OCI-LY7 (cell line): ENCODE data around the gene FAM171A1. TPM values are rescaled to one million over a fixed set of nuclear protein-coding genes. Genes with fewer than 3 reads are reported as not detected.

Experiments used
- BruUV-seq: library from RNA; stranded (reverse); fragments of 400-500 nt; replicated peaks from 2 replicates; lab custom pipeline; 2021; lab: Mats Ljungman, UMichigan
- CTCF ChIA-PET: fragments of 300-600 bp; sonication (Branson Sonifier 250); formaldehyde crosslinking; loops from one replicate; lab custom pipeline; 2022; ENCODE audit warnings: antibody characterized with exemption; ENCODE audit not compliant: unreplicated experiment; lab: Charles Lee
- POLR2A ChIA-PET: fragments of 300-600 bp; sonication (Branson Sonifier 250); formaldehyde crosslinking; loops from one replicate; lab custom pipeline; 2022; ENCODE audit warnings: antibody characterized with exemption; lab: Charles Lee
- DNase-seq: peaks from one replicate; pipeline ENCODE4 v3.0.0-alpha.2; 2015; ENCODE audit warnings: low spot score
- H2AFZ ChIP-seq: fragments of 200-600 bp; sonication (generic), shearing (Covaris generic); 2 replicates; pipeline ENCODE4 v1.6.1; 2014; ENCODE audit warnings: mild to moderate bottlenecking, antibody characterized with exemption, low read length, moderate library complexity
- H3K27ac ChIP-seq: fragments of 200-600 bp; sonication (generic); 2 replicates; pipeline ENCODE4 v1.5.1; 2014; ENCODE audit warnings: mixed run types, low read depth, mild to moderate bottlenecking, moderate library complexity, low read length, inconsistent platforms; ENCODE audit not compliant: poor library complexity, severe bottlenecking
- H3K36me3 ChIP-seq: fragments of 200-600 bp; sonication (generic); 2 replicates; pipeline ENCODE4 v1.6.1; 2014; ENCODE audit warnings: mild to moderate bottlenecking, antibody characterized with exemption, low read length, moderate library complexity, mixed read lengths; ENCODE audit not compliant: insufficient read depth
- H3K4me1 ChIP-seq: fragments of 200-600 bp; sonication (generic); 2 replicates; pipeline ENCODE4 v1.5.1; 2014; ENCODE audit warnings: mild to moderate bottlenecking, low read length; ENCODE audit not compliant: insufficient read depth, poor library complexity, severe bottlenecking
- H3K4me2 ChIP-seq: fragments of 200-600 bp; sonication (generic); 2 replicates; pipeline ENCODE4 v1.6.1; 2014; ENCODE audit warnings: mild to moderate bottlenecking, low read length
- H3K4me3 ChIP-seq: fragments of 200-600 bp; sonication (generic); 2 replicates; pipeline ENCODE4 v1.5.1; 2014; ENCODE audit warnings: mild to moderate bottlenecking, low read depth, low read length; ENCODE audit not compliant: poor library complexity, severe bottlenecking
- H3K79me2 ChIP-seq: fragments of 200-600 bp; sonication (generic); 2 replicates; pipeline ENCODE4 v1.6.1; 2016; ENCODE audit warnings: low read depth, mild to moderate bottlenecking, low read length, moderate library complexity, mixed read lengths; ENCODE audit not compliant: insufficient read depth
- H3K9me2 ChIP-seq: fragments of 200-600 bp; sonication (generic); 2 replicates; pipeline ENCODE4 v1.6.1; 2016; ENCODE audit warnings: mild to moderate bottlenecking, low read length, mixed read lengths; ENCODE audit not compliant: insufficient read depth
- H3K9me3 ChIP-seq: fragments of 200-600 bp; sonication (generic); 2 replicates; pipeline ENCODE4 v1.6.1; 2014; ENCODE audit warnings: mild to moderate bottlenecking, mixed run types, low read length, mixed read lengths
- H4K20me1 ChIP-seq: fragments of 200-600 bp; sonication (generic); 2 replicates; pipeline ENCODE4 v1.6.1; 2014; ENCODE audit warnings: mild to moderate bottlenecking, antibody characterized with exemption, low read length, moderate library complexity, mixed read lengths; ENCODE audit not compliant: insufficient read depth
- CTCF ChIP-seq: fragments of 200-600 bp; sonication (generic); conservative IDR thresholded peaks from 2 replicates; pipeline ENCODE4 v1.5.1; 2014; ENCODE audit warnings: mild to moderate bottlenecking, antibody characterized with exemption, low read length, moderate library complexity, mixed read lengths
- EZH2phosphoT487 ChIP-seq: fragments of 200-600 bp; sonication (generic); IDR thresholded peaks from 2 replicates; pipeline ENCODE4 v1.6.1; 2018; ENCODE audit warnings: low read depth, borderline replicate concordance, mild to moderate bottlenecking, mixed run types, antibody characterized with exemption, low read length, moderate library complexity, mixed read lengths
- intact Hi-C: fragments of 100-400 bp; cut with micrococcal nuclease; formaldehyde crosslinking; loops from one replicate; pipeline ENCODE4 v1.10.0; 2022; ENCODE audit not compliant: unreplicated experiment
- total RNA-seq, 2 experiments: library from RNA; depleted of rRNA in 1 of 2; stranded (reverse); fragments of >200 nt in 1 of 2; shearing (Covaris generic) in 1 of 2; gene quantifications; 2 replicates each; pipeline ENCODE4 v1.2.3, GENCODE V29; 2014 to 2022

The FAM171A1 gene
- total RNA-seq, 2 experiments from 2014 or later, result not detected

GRCh38 chr10:15300145-15300544, 70.9 kb downstream of the FAM171A1 start:
- Histone ChIP-seq H4K20me1 (no peaks in the 10 kb centered on the region), H3K4me1 (no peaks in the 10 kb centered on the region), H3K4me3 (no peak overlapping the region), H3K9me2 (no peaks in the 10 kb centered on the region), H3K36me3 (no peaks in the 10 kb centered on the region), H2AFZ (no peak overlapping the region), H3K27ac (no peak overlapping the region), H3K9me3 (no peaks in the 10 kb centered on the region), H3K4me2 (no peak overlapping the region), H3K79me2 (no peaks in the 10 kb centered on the region)
- ChIA-PET POLR2A (interaction anchor here (0.6 kb wide), 1 partner anchor 1108 kb away, joined by 5 read pairs; no protein-coding TSS in a partner anchor), CTCF (no interaction called here)
- DNase-seq, result no peak
- TF ChIP-seq EZH2phosphoT487, result no peak
- TF ChIP-seq CTCF, result no peak
- BruUV-seq, result no TSS peak
- intact Hi-C loops, result no loop called here

GRCh38 chr10:15296701-15297100, 74.4 kb downstream of the FAM171A1 start:
- POLR2A ChIA-PET, result interaction anchor here (1.1 kb wide), 1 partner anchor 173 kb away, joined by 3 read pairs; no protein-coding TSS in a partner anchor
- intact Hi-C loops, result no loop called here
- no peak for DNase-seq

More at GRCh38 chr10:15296701-15297100, 74.4 kb downstream of the FAM171A1 start:
- no peaks in the 10 kb centered on the region for H3K9me3 ChIP-seq
- no peak for TF ChIP-seq EZH2phosphoT487
- TF ChIP-seq CTCF, result no peak
- H2AFZ ChIP-seq, result no peak overlapping the region
- H4K20me1 ChIP-seq, result no peaks in the 10 kb centered on the region
- H3K9me2 ChIP-seq, result no peaks in the 10 kb centered on the region
- no peak overlapping the region for H3K27ac ChIP-seq
- H3K4me1 ChIP-seq, result no peaks in the 10 kb centered on the region
- no peak overlapping the region for H3K4me3 ChIP-seq
- no peaks in the 10 kb centered on the region for H3K36me3 ChIP-seq
- no peaks in the 10 kb centered on the region for H3K79me2 ChIP-seq
- H3K4me2 ChIP-seq, result no peak overlapping the region
- no TSS peak for BruUV-seq
- CTCF ChIA-PET, result no interaction called here
